ENCODE data around the gene KRTAP4-12.
"Not testable (repeated sequence)": the region's sequence is repeated elsewhere in the genome, so short reads cannot be mapped to it uniquely, and the experiment has no call there.

The KRTAP4-12 gene

GRCh38 chr17:41123991-41124371 is at the start of gene KRTAP4-12:
Gene KRTAP4-12 (minus strand): TSS chr17:41124182. CDS start chr17:41124122, 60 bp downstream.
- DNase-seq (ENCODE audit: low read depth) = not testable (repeated sequence)

DNA sequence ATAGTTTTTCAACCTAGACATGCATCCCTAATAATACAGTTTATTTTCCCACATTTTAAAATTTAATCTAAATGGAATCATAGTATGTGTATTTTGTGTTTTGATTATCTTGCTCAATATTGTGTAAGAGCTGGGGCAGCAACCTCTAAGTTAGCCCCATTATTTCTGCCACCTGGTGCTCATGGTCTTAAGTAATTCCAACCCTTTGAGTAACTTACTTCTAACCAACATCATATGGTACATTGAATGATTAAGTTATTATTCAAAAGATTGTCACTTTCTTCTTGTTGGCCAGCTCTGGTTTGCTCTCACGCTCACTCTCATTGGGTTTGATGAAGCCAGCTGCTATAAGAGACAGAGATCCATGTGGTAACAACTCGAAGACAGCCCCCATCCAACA is 47.9 kb upstream of the KRTAP4-12 start:
- DNase-seq (ENCODE audit: low read depth) = no peak

DNA sequence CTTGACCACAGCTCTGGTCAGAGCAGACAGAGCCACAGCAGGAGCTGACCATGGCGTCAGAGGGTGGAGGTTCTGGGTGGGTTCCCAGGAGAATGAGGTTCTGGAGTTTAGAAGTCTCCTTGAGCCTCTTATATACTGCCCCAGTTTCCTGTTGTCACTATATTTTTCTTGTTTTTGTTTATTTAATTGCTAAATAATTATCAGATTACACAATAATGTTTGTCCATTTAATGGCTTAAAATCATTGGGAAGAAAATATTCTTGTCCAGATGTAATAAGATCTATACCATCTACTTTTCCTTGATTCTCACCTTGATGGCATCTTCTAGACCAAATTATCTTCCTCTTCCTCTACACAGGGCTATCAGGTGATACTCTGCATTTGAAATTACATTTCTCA is 44.1 kb upstream of the KRTAP4-12 start, which contains the start of gene KRTAP4-3:
Gene KRTAP4-3 (minus strand): TSS at position 101 of the 400 bp plus-strand sequence. CDS start 49 bp downstream, at position 52.
- DNase-seq (ENCODE audit: low read depth) = no peak

DNA sequence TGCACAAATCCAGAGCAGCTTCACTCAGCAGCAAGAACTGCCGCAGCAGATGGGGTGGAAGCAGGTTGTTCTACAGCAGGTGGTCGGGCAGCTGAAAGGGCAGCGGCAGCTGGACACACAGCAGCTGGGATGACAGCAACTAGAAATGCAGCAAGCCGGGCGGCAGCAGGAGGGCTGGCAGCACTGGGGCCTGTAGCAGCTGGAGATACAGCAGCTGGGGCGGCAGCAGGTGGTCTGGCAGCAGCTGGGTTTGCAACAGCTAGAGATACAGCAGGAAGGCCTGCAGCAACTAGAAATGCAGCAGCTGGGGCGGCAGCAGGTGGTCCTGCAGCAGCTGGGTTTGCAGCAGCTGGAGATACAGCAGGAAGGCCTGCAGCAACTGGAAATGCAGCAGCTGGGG is 43.6 kb upstream of the KRTAP4-12 start:
- no peak for DNase-seq (ENCODE audit: low read depth)

DNA sequence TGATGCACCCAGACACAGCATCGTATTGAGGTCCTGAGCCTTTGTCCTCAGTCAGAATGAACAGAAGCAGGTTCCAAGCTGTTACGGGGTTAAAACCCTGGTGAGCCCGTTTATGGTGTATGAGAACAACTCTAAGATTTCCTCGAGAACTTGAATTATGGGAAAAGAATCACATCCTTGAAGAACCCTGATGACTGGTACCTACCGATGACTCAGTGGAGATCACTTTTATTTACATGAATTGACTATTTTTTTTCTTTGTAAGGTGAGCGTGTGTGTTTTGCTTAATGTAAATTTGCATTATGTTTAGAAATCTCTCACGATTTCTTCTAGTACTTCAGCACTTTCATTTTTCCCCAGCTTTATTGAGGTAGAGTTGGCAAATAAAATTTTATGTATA is 39.8 kb upstream of the KRTAP4-12 start:
- no peak for DNase-seq (ENCODE audit: low read depth)

DNA sequence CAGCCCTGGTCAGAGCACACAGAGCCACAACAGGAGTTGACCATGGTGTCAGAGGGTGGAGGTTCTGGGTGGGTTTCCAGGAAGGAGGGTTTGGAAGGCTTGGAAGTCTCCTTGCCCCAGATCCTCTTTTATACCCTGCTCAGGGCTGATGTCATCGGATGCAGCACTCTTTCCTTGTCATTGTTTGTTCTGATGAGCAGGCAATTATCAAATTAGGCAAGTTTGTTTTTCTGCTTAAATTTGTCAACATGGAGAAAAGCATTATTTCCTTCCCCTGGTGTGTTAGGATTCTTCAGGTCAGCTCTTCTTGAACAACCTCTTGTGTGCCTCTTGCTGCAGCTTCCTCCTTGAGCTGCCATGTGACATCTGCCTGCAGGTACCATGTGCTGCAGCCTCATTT is 36.7 kb upstream of the KRTAP4-12 start, which contains the start of gene KRTAP4-4:
Gene KRTAP4-4 (minus strand): TSS at position 101 of the 400 bp plus-strand sequence. CDS start 57 bp downstream, at position 44.
- no peak for DNase-seq (ENCODE audit: low read depth)

- not testable (repeated sequence) for DNase-seq (ENCODE audit: low read depth)
Observed at GRCh38 chr17:41160190-41160589, 36.2 kb upstream of the KRTAP4-12 start.

DNA sequence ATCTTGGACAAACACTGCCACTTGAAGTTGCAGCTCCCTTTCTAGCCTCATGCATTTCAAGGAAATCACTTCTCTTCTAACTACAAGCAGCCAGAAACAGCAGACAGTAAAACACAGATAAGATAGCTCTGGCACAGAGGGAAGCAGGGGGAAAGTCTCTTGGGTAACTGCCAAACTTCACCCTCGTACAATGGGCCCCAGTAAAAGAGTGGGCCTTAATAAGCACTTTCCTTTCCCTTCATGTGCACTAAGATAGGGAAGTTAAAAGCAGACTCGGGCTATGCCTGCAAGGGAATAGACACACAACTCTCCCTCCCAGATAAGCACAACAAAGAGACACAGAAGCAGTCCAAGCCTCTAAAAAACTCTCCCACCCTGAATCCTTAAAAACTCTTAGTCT is 29.9 kb upstream of the KRTAP4-12 start:
- no peak for DNase-seq (ENCODE audit: low read depth)

- DNase-seq (ENCODE audit: low read depth) = no peak
Observed at GRCh38 chr17:41151525-41151924, 27.5 kb upstream of the KRTAP4-12 start.

DNA sequence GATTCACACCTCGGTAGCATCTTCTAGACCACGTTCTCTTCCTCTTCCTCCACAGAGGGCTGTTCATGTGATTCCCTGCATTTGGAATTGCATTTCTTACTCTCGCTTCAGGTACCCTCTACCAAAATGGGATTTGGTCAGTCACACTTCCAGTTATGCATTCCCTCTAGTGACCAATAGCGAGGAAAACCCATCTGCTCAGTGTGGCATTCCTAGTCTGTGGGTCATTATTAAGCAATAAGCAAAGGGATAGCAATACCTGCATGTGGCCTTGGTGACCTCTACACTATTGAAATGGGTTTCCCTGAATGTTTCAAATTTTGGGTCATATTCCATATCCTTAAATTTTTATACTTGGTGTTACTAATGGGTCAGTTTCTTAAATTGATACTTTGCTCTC is 26.0 kb upstream of the KRTAP4-12 start:
- no peak for DNase-seq (ENCODE audit: low read depth)

DNA sequence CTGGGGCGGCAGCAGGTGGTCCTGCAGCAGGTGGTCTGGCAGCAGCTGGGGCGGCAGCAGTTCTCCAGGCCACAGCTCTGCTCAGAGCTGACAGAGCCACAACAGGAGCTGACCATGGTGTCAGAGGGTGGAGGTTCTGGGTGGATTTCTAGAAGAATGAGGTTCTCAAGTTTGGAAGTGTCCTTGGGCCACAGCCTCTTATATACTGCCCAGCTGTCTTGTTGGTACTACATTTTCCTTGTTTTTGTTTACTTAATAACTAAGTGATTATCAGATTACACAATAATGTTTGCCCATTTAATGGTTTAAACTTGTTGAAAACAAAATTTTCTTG is 25.6 kb upstream of the KRTAP4-12 start, which contains the start of gene KRTAP4-5:
Gene KRTAP4-5 (minus strand): TSS at position 174 of the 334 bp plus-strand sequence. CDS start 58 bp downstream, at position 116.
- no peak for DNase-seq (ENCODE audit: low read depth)

GRCh38 chr17:41148971-41149651 is 25.1 kb upstream of the KRTAP4-12 start:
- not testable (repeated sequence) for DNase-seq (ENCODE audit: low read depth)

GRCh38 chr17:41147531-41148204 is 23.7 kb upstream of the KRTAP4-12 start:
- DNase-seq (ENCODE audit: low read depth) = no peak

GRCh38 chr17:41145261-41145660 is 21.3 kb upstream of the KRTAP4-12 start:
- no peak for DNase-seq (ENCODE audit: low read depth)

- DNase-seq (ENCODE audit: low read depth) = no peak
Observed at GRCh38 chr17:41144846-41145245, 20.9 kb upstream of the KRTAP4-12 start.

- DNase-seq (ENCODE audit: low read depth) = no peak
Observed at GRCh38 chr17:41141361-41141760, 17.4 kb upstream of the KRTAP4-12 start.

- no peak for DNase-seq (ENCODE audit: low read depth)
Observed at GRCh38 chr17:41140360-41141131, 16.6 kb upstream of the KRTAP4-12 start, which contains the start of gene KRTAP4-6. Gene KRTAP4-6 (minus strand): TSS chr17:41140544. CDS start chr17:41140487, 57 bp downstream.

DNA sequence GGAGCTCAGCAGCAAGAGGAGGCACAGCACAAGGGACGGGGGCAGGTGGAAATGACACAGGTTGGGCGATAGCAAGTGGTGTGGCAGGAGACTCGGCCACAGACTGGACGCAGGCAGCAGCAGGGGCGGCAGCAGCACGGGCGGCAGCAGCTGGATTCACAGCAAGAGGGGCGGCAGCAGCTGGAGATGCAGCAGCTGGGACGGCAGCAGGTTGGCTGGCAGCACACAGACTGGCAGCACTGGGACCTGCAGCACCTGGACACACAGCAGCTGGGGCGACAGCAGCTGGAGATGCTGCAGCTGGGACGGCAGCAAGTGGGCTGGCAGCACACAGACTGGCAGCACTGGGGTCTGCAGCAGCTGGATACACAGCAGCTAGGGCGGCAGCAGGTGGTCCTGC is 15.9 kb upstream of the KRTAP4-12 start:
- DNase-seq (ENCODE audit: low read depth) = not testable (repeated sequence)

- DNase-seq (ENCODE audit: low read depth) = no peak
Observed at GRCh38 chr17:41133880-41134735, 10.1 kb upstream of the KRTAP4-12 start.

DNA sequence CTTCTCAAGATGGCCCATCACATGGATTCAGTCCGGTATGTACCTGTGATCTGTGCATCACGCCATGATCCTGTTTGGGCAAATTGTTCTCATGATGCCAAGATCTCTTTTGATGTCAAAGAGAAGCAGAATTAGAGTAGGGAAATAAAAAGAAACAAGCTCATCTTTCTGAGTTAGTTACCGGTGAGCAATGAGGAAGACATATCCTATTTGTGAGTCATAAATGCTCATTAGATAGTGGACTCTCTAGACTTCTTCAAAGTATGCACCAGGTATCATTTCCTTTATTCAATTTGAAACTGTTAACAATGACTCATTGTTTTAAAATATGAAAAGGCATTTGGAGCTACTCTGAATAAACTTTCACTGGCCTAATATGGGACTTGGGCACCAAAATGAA is 8.0 kb upstream of the KRTAP4-12 start:
- DNase-seq (ENCODE audit: low read depth) = no peak

GRCh38 chr17:41127371-41127770 is 3.4 kb upstream of the KRTAP4-12 start:
- no peak for DNase-seq (ENCODE audit: low read depth)

DNA sequence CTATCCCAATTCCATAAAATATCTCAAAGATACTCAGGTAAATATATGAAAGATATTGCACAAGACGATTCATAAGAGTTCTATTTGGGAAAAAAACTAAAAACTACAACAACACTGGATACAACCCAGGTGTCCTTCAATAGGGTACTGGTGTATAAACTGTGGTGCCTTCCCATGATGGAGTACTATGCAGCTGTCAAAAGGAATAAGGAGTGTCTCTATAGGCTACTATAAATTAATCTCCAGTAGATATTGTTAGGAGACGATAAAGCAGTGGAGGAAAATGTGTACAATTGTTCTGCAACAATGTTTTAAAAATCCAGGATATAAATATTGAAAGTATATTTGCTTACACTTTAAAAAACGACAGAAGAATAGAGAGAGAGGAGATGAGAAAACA is 2.4 kb upstream of the KRTAP4-12 start:
- no peak for DNase-seq (ENCODE audit: low read depth)
